Prostate gland (tissue), 2 donors: ENCODE results near the gene FCRLA. TPM values are rescaled to one million over a fixed set of nuclear protein-coding genes. Genes with fewer than 3 reads are reported as not detected.

Experiments
- DNase-seq: peaks from one replicate; pipeline ENCODE4 v3.0.0-alpha.2; 2019; ENCODE audit warnings: low spot score
- H3K27ac ChIP-seq, 2 donors: fragments of 200-600 bp; sonication (generic); 2 replicates each; pipeline ENCODE4 v1.5.1; 2017 to 2019
- H3K27me3 ChIP-seq: fragments of 200-600 bp; sonication (generic); replicated peaks from 2 replicates; pipeline ENCODE4 v1.5.1; 2019; ENCODE audit not compliant: insufficient read depth
- H3K36me3 ChIP-seq, 2 donors: fragments of 200-600 bp; sonication (generic); 1 replicate in 1 of 2; 2 replicates in 1 of 2; pipeline versions ENCODE4 v1.5.1 to v1.8.1; 2017 to 2019
- H3K4me1 ChIP-seq: fragments of 200-600 bp; sonication (generic); replicated peaks from 2 replicates; pipeline ENCODE4 v1.5.1; 2019
- H3K4me3 ChIP-seq, 2 donors: fragments of 200-600 bp; sonication (generic); 2 replicates each; pipeline ENCODE4 v1.5.1; 2017 to 2019
- H3K9me3 ChIP-seq: fragments of 200-600 bp; sonication (generic); 2 replicates; pipeline ENCODE4 v1.5.1; 2017
- POLR2A ChIP-seq: fragments of 450-650 bp; IDR thresholded peaks from one replicate; pipeline ENCODE4 v1.6.1; 2016; ENCODE audit warnings: antibody characterized with exemption, mild to moderate bottlenecking
- POLR2AphosphoS5 ChIP-seq: sonication (generic); formaldehyde crosslinking; IDR thresholded peaks from one replicate; pipeline ENCODE4 v1.6.1; 2017; ENCODE audit warnings: antibody characterized with exemption
- WGBS: methylation state at CpG from one replicate; pipeline ENCODE4 v1.1.5; 2018; 5-methylcytosine and 5-hydroxymethylcytosine counted together
- intact Hi-C: fragments of 100-400 bp; cut with DNase I; formaldehyde crosslinking; loops from one replicate; pipeline ENCODE4 v1.14.2; 2022
- total RNA-seq, 2 donors: library from RNA; depleted of rRNA; stranded (reverse); fragments of >200 nt; gene quantifications; one replicate each; pipeline ENCODE4 v1.1.0, GENCODE V29; 2016
- TF ChIP-seq, protein P1 (sequence below), 4 experiments: fragments of 200-600 bp in 2 of 4; fragments of 450-650 bp in 2 of 4; sonication (generic) in 2 of 4; IDR thresholded peaks; 1 replicate in 3 of 4; 2 replicates in 1 of 4; pipeline ENCODE4 v1.5.1; 2016 to 2019; ENCODE audit warnings: antibody characterized with exemption in 4 of 4, mild to moderate bottlenecking in 2 of 4, moderate library complexity in 2 of 4

The FCRLA gene
- total RNA-seq, 2 donors from 2014 or later, result not detected

DNA sequence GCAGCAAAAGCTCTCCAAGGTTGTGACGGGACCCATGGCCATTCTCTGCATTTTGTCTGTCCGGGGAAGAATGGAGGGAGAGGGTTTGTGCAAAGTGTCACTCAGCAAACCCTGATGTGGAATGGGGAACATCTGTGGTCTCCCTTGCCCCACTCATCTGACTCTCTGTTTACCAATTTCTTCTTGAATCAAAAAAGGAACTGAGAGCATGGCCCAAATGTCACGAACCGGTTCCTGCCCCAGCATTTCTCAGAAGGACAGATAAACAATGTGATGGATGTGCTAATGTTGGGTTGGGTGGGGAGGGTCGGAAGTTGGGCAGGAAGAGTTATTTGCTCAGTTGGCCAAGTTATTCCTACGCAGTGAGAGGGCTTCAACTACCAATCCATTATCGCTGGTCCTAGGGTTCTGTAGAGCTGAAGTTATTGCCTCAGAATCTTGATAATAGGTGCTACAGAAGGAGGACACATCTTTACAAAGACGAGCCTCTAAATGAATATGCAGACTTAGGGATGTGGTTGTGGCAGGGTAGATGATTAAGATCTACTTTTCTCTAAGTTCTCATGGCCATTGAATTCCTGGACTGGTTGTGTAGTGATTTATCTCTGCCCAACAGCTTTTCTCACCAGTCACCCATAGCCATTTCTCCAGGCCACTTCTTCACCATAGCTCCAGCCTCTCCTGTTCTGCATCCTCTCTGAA is 33.0 kb downstream of the FCRLA start:
- no peak overlapping the region for H3K27ac ChIP-seq
- 65% methylated on average over 8 of the region's 8 CpGs for WGBS
- no peak for TF ChIP-seq POLR2A
- TF ChIP-seq POLR2AphosphoS5, result no peak
- TF ChIP-seq, protein P1, sequence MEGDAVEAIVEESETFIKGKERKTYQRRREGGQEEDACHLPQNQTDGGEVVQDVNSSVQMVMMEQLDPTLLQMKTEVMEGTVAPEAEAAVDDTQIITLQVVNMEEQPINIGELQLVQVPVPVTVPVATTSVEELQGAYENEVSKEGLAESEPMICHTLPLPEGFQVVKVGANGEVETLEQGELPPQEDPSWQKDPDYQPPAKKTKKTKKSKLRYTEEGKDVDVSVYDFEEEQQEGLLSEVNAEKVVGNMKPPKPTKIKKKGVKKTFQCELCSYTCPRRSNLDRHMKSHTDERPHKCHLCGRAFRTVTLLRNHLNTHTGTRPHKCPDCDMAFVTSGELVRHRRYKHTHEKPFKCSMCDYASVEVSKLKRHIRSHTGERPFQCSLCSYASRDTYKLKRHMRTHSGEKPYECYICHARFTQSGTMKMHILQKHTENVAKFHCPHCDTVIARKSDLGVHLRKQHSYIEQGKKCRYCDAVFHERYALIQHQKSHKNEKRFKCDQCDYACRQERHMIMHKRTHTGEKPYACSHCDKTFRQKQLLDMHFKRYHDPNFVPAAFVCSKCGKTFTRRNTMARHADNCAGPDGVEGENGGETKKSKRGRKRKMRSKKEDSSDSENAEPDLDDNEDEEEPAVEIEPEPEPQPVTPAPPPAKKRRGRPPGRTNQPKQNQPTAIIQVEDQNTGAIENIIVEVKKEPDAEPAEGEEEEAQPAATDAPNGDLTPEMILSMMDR (IDR thresholded peaks at IDR 0.05), result no peak
- no peaks in the 10 kb centered on the region for H3K4me1 ChIP-seq
- H3K36me3 ChIP-seq, result no peaks in the 10 kb centered on the region
- DNase-seq, result no peak
- H3K9me3 ChIP-seq, result no peaks in the 10 kb centered on the region
- intact Hi-C loops, result no loop called here
- H3K27me3 ChIP-seq, result no peaks in the 10 kb centered on the region
- H3K4me3 ChIP-seq, result no peak overlapping the region

DNA sequence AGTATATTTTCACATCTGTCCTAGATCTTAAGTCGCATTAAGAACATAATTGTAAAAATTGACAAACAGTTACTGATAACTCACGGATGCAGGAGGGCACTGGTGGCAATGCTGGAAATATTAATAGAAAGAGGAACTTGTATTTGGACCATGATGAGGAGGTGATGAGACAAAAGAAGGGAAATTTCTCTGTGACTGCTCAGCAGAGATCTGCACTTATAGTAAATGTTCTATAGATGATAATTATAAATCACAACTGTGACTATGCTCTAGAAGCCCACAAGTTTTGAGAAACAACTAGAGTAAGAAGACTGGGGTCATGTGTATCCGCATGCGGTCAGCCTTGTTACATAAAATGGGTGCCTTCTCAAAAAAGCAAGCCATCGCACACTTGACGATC is 33.9 kb downstream of the FCRLA start:
- Histone ChIP-seq H3K4me1 (no peaks in the 10 kb centered on the region), H3K36me3 (no peaks in the 10 kb centered on the region), H3K27ac (no peak overlapping the region), H3K9me3 (no peaks in the 10 kb centered on the region), H3K4me3 (no peak overlapping the region), H3K27me3 (no peaks in the 10 kb centered on the region)
- TF ChIP-seq, protein P1 (IDR thresholded peaks at IDR 0.05), result no peak
- no peak for TF ChIP-seq POLR2AphosphoS5
- TF ChIP-seq POLR2A, result no peak
- WGBS, result 86% methylated on average over 6 of the region's 6 CpGs
- DNase-seq, result no peak
- intact Hi-C loops, result no loop called here

DNA sequence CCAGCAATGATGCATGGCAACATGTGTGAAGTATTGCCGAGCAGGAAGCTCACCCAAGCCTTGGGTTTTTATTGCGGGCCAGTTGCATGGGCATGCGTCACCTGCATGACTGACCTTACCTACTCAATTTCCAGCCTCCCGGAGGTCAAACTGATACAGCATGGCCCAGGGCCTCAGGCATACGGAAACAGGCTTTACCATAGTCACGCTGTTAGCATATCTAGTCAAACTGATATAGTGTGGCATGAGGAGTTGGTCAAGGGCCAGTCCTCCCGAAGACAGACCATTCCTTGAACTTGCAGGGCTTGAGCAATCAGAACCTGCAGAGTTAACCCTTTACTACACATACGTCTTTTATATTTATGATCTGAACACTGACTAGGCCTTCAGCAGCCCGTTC is 36.2 kb downstream of the FCRLA start:
- intact Hi-C loops, result no loop called here
- Histone ChIP-seq H3K27ac (no peak overlapping the region), H3K9me3 (no peaks in the 10 kb centered on the region), H3K36me3 (no peaks in the 10 kb centered on the region), H3K4me3 (no peak overlapping the region), H3K27me3 (no peaks in the 10 kb centered on the region), H3K4me1 (no peaks in the 10 kb centered on the region)
- TF ChIP-seq POLR2A (no peak), POLR2AphosphoS5 (no peak)
- TF ChIP-seq, protein P1 (IDR thresholded peaks at IDR 0.05), result no peak
- WGBS, result 75% methylated on average over 9 of the region's 9 CpGs
- no peak for DNase-seq

DNA sequence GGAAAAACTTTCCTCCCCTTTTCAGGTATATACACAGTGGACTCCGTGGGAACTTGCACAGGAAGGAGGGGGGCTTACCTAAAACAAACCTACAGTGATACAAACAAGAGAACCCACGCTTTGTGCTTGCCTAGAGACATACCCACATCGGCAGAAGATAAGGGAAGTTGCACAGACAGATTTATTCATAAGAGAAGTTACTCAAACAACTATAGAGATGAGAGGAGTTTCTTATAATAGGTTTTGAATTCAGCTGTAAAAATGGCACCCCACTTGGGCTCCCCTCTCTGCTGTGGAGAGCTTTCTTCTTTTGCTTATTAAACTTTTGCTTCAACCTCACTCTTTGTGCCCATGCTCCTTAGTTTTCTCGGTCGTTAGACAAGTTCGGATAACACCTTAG is 40.8 kb downstream of the FCRLA start:
- WGBS, result 42% methylated on average over 6 of the region's 6 CpGs
- intact Hi-C loops, result no loop called here

More for the DNA sequence above, 40.8 kb downstream of the FCRLA start:
- H3K27me3 ChIP-seq, result no peaks in the 10 kb centered on the region
- H3K27ac ChIP-seq, result no peak overlapping the region
- TF ChIP-seq, protein P1 (IDR thresholded peaks at IDR 0.05), result no peak
- TF ChIP-seq POLR2A, result no peak
- TF ChIP-seq POLR2AphosphoS5, result no peak
- H3K4me1 ChIP-seq, result no peaks in the 10 kb centered on the region
- no peak overlapping the region for H3K4me3 ChIP-seq
- no peak for DNase-seq
- no peaks in the 10 kb centered on the region for H3K36me3 ChIP-seq
- H3K9me3 ChIP-seq, result no peaks in the 10 kb centered on the region
